GM15510 (cell line): ENCODE data around the gene PDE2A.

ENCODE experiments used
- POLR2A ChIP-seq: IDR thresholded peaks from 3 replicates; pipeline ENCODE4 v1.6.1; 2011; ENCODE audit warnings: borderline replicate concordance; ENCODE audit not compliant: insufficient read length; ENCODE audit errors: extremely low read depth

The PDE2A gene

GRCh38 chr11:72643547-72643946 is 30.7 kb downstream of the PDE2A start:
- no peak for TF ChIP-seq POLR2A

GRCh38 chr11:72642884-72643522 is 31.2 kb downstream of the PDE2A start:
- TF ChIP-seq POLR2A, result no peak

- no peak for TF ChIP-seq POLR2A
These were observed 32.0 kb downstream of the PDE2A start for GRCh38 chr11:72642043-72642883.

GRCh38 chr11:72641522-72642042 is 32.6 kb downstream of the PDE2A start:
- TF ChIP-seq POLR2A, result no peak

- no peak for TF ChIP-seq POLR2A
These were observed 34.5 kb downstream of the PDE2A start for GRCh38 chr11:72639502-72640375.

GRCh38 chr11:72637926-72638325 is 36.3 kb downstream of the PDE2A start:
- no peak for TF ChIP-seq POLR2A

GRCh38 chr11:72637198-72637597 is 37.0 kb downstream of the PDE2A start:
- TF ChIP-seq POLR2A, result no peak

GRCh38 chr11:72636376-72636775 is 37.8 kb downstream of the PDE2A start:
- no peak for TF ChIP-seq POLR2A

- TF ChIP-seq POLR2A, result no peak
These were observed 38.3 kb downstream of the PDE2A start for GRCh38 chr11:72635933-72636332.

- TF ChIP-seq POLR2A, result no peak
These were observed 38.8 kb downstream of the PDE2A start for GRCh38 chr11:72635309-72635915.

GRCh38 chr11:72634472-72635095 is 39.6 kb downstream of the PDE2A start:
- TF ChIP-seq POLR2A, result no peak

GRCh38 chr11:72634016-72634415 is 40.2 kb downstream of the PDE2A start:
- no peak for TF ChIP-seq POLR2A

- no peak for TF ChIP-seq POLR2A
These were observed 41.2 kb downstream of the PDE2A start for GRCh38 chr11:72633068-72633467.
